Lower lobe of right lung (tissue), 2 donors: ENCODE data around the gene CLIC4. TPM values are rescaled to one million over a fixed set of nuclear protein-coding genes. Genes with fewer than 3 reads are reported as not detected.

Experiments
- ATAC-seq, 2 donors: fragments of 200-7000 bp; cut with Tn5 transposase; one replicate each; pipeline ENCODE4 v1.9.1; 2020 to 2022; ENCODE audit warnings: mild to moderate bottlenecking in 2 of 2, moderate library complexity in 2 of 2
- DNase-seq: peaks from one replicate; pipeline ENCODE4 v3.0.0-alpha.2; 2020
- H3K27ac ChIP-seq: fragments of 200-600 bp; one replicate; pipeline ENCODE4 v1.8.0; 2022
- H3K27me3 ChIP-seq: fragments of 200-600 bp; one replicate; pipeline ENCODE4 v1.8.0; 2022; ENCODE audit warnings: low read depth
- H3K36me3 ChIP-seq: fragments of 200-600 bp; one replicate; pipeline ENCODE4 v1.8.0; 2022; ENCODE audit warnings: mild to moderate bottlenecking
- H3K4me1 ChIP-seq: fragments of 200-600 bp; one replicate; pipeline ENCODE4 v1.8.0; 2022
- H3K4me3 ChIP-seq: fragments of 200-600 bp; one replicate; pipeline ENCODE4 v1.8.0; 2022; ENCODE audit warnings: mild to moderate bottlenecking
- H3K9me3 ChIP-seq: fragments of 200-600 bp; one replicate; pipeline ENCODE4 v1.8.0; 2022
- intact Hi-C: fragments of 100-400 bp; cut with DNase I; formaldehyde crosslinking; loops from one replicate; pipeline ENCODE4 v1.11.0; 2022
- total RNA-seq: library from RNA; stranded (reverse); fragmentation: NEBNext Ultra II Directional; extraction: Animal tissue kit (Norgen Biotek cat#: 25700); gene quantifications from one replicate; pipeline ENCODE4 v1.2.1, GENCODE V29; 2021
- TF ChIP-seq, protein P1 (sequence below): fragments of 200-600 bp; IDR thresholded peaks from one replicate; pipeline ENCODE4 v1.8.0; 2022; ENCODE audit warnings: antibody characterized with exemption, mild to moderate bottlenecking
- donor health status: DM: no; HTN: yes; CAD: no; lungs with severe emphysema.

The CLIC4 gene
- total RNA-seq, 1 donor from 2014 or later = 169 TPM

DNA sequence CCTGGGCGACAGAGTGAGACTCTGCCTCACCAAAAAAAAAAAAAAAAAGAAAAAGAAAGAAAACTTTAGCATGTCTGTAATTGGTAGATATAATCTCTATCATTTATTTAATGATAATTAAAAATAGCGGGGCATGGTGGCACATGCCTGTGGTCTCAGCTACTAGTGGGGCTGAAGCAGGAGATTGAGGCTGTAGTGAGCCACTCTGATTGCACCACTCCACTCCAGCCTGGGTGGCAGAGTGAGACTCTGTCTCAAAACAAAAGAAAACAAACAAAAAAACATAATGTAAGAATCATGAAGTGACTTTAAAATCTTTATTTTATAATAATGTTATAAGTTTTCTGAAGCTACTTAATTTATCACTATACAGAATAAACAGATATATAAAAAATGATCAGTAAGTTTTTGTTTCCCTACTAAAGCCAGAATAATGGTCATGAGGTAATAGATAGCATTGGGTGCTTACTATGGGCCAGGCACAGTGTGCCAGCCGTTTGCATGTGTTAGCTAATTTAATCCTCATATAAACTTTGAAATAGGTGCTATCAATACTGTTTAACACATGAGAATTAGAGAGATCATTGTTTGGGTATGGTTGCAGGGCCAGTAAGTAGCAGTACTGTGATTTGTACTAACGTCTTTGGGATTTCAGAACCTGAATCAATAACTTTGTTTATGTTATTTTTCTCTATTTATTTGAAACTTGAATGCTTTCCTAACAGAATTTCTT, 23.8 kb downstream of the CLIC4 start:
- H3K27ac ChIP-seq = peak overlapping the region; percentile 61
- intact Hi-C loops = no loop called here
- TF ChIP-seq, protein P1, sequence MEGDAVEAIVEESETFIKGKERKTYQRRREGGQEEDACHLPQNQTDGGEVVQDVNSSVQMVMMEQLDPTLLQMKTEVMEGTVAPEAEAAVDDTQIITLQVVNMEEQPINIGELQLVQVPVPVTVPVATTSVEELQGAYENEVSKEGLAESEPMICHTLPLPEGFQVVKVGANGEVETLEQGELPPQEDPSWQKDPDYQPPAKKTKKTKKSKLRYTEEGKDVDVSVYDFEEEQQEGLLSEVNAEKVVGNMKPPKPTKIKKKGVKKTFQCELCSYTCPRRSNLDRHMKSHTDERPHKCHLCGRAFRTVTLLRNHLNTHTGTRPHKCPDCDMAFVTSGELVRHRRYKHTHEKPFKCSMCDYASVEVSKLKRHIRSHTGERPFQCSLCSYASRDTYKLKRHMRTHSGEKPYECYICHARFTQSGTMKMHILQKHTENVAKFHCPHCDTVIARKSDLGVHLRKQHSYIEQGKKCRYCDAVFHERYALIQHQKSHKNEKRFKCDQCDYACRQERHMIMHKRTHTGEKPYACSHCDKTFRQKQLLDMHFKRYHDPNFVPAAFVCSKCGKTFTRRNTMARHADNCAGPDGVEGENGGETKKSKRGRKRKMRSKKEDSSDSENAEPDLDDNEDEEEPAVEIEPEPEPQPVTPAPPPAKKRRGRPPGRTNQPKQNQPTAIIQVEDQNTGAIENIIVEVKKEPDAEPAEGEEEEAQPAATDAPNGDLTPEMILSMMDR = no peak
- DNase-seq (no peak), ATAC-seq (no peak)
- no peak overlapping the region for H3K4me3 ChIP-seq
- no peaks in the 10 kb centered on the region for H3K9me3 ChIP-seq
- H3K36me3 ChIP-seq = no peaks in the 10 kb centered on the region
- H3K4me1 ChIP-seq = peaks cover 51% of the 10 kb centered on the region
- no peaks in the 10 kb centered on the region for H3K27me3 ChIP-seq

DNA sequence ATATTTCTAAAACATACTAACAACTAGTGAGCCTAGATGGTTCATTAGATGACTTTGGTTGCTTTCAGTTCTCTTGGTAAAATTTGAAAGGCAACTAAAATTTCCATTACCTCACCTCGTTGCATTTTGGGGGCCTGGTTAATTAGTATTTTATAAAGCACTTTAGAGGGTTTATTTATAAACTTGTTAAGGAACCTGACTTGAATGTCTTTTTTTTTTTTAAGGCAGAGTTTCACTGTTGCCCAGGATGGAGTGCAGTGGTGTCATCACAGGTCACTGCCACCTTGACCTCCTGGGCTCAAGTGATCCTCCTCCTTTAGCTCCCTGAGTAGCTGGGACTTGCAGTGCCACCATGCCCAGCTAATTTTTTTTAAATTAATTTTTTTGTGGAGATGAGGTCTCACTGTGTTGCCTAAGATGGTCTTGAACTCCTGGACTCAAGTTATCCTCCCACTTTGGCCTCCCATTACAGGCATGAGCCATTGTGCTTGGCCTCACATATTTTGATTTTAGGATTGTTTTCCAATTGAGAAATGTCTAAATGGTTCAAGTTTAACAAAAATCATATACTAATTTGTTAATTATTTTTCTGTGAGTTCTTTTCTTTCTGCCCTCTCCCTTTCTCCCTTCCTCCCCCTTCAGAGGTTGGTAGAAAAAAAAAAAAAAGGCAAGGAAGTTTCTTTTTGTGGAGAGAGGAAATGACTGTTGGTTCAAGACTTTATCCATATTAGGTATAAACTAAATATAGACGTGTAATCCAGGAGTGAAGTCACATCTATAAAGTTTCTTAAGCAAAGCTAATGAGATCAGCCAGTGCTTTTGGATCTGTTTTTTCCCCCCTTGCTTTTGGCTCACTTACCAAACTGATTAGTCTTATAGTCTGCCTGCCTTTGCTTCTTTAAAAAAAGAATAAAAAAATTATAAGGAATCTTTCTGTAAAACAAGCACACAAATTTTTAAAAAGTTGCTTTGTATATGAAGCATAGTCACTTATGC, 24.7 kb downstream of the CLIC4 start:
- ATAC-seq = peak; percentile 75 to 83
- H3K4me1 ChIP-seq = peaks cover 44% of the 10 kb centered on the region

DNA sequence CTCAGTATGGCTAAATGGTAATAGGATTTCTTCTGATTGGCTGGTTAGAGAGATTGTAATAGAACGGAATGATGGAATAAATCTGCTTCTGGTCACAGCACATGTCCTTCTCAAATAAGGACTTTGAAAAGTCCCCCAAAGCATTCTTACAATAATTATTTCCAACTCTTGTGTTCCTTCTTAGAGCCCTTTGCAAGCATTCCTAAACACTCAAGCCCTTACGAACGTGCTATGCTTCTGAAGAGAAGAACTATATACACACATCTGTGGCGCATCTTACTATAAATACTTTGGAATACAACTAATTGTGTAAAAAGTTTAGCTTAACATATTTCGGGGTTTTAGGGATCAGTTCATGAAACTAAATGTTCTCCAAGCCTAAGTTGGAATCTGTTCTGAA, 25.6 kb downstream of the CLIC4 start:
- Histone ChIP-seq H3K36me3 (no peaks in the 10 kb centered on the region), H3K27me3 (no peaks in the 10 kb centered on the region), H3K4me3 (no peak overlapping the region), H3K4me1 (peaks cover 36% of the 10 kb centered on the region), H3K9me3 (no peaks in the 10 kb centered on the region), H3K27ac (peak overlapping the region; percentile 53)
- TF ChIP-seq, protein P1 = no peak
- DNase-seq (no peak), ATAC-seq (peak in 1 of 2 donors; percentile 40)
- intact Hi-C loops = no loop called here

More for the DNA sequence above, 24.7 kb downstream of the CLIC4 start:
- no peak for DNase-seq
- Histone ChIP-seq H3K27ac (peak overlapping the region; percentile 61), H3K36me3 (no peaks in the 10 kb centered on the region), H3K4me3 (no peak overlapping the region), H3K9me3 (no peaks in the 10 kb centered on the region), H3K27me3 (no peaks in the 10 kb centered on the region)
- TF ChIP-seq, protein P1 = no peak
- intact Hi-C loops = no loop called here

DNA sequence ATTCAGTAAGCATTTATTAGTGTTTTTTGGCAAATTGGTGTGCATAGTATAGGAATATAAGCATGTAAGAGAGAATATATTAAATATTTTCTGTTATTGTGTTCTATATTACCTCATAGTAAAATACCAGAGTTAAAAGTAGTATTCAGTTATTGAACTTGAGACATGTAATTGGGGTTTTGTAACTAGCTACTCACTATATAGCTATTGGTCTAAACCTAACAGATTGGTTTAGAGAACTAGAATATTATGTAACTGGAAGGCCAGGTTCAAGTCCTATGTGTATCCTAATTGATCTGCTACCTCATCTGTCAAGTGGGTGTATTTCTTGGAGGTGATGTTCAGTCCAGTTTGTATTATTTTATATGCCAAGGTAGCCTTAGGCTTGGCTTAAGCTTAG, 26.3 kb downstream of the CLIC4 start:
- H3K9me3 ChIP-seq = no peaks in the 10 kb centered on the region
- H3K4me3 ChIP-seq = no peak overlapping the region
- intact Hi-C loops = no loop called here
- TF ChIP-seq, protein P1 = no peak
- no peak for DNase-seq
- H3K4me1 ChIP-seq = peaks cover 35% of the 10 kb centered on the region
- H3K36me3 ChIP-seq = no peaks in the 10 kb centered on the region
- no peaks in the 10 kb centered on the region for H3K27me3 ChIP-seq
- H3K27ac ChIP-seq = no peak overlapping the region
- ATAC-seq = no peak

DNA sequence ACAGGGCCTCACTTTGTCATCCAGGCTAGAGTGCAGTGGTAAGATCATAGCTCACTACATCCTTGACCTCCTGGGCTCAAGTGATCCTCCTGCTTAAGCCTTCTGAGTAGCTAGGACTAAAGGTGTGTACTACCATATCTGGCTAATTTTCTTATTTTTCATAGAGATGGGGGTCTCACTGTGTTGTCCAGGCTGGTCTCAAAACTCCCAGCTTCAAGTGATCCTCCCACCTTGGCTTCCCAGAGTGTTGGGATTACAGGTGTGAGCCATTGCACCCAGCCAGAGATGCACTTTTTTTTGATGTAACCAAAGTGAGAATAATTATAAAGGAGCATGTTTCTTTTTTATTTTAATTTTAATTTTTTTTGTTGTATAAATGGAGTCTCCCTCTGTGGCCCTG, 28.4 kb downstream of the CLIC4 start:
- intact Hi-C loops = no loop called here
- no peaks in the 10 kb centered on the region for H3K9me3 ChIP-seq
- TF ChIP-seq, protein P1 = no peak
- no peaks in the 10 kb centered on the region for H3K27me3 ChIP-seq
- H3K4me1 ChIP-seq = peaks cover 35% of the 10 kb centered on the region
- H3K27ac ChIP-seq = no peak overlapping the region
- no peak for ATAC-seq
- no peaks in the 10 kb centered on the region for H3K36me3 ChIP-seq
- DNase-seq = no peak
- H3K4me3 ChIP-seq = no peak overlapping the region
